K562 (cell line): ENCODE data around the gene ACTRT3. TPM values are rescaled to one million over a fixed set of nuclear protein-coding genes. Genes with fewer than 3 reads are reported as not detected.

ENCODE experiments used
- CEBPZ ChIP-seq: fragments of 150-350 bp; IDR thresholded peaks from 2 replicates; pipeline ENCODE4 v1.6.1; 2014; ENCODE audit warnings: low read depth, mild to moderate bottlenecking, low read length, borderline replicate concordance
- DDX20 ChIP-seq: fragments of 450-650 bp; IDR thresholded peaks from 2 replicates; pipeline ENCODE4 v1.6.1; 2016; ENCODE audit warnings: missing genetic modification characterization, low read depth, mild to moderate bottlenecking, missing compliant biosample characterization, moderate library complexity
- EP400 ChIP-seq: fragments of 450-650 bp; IDR thresholded peaks from 2 replicates; pipeline ENCODE4 v1.6.1; 2017; ENCODE audit warnings: antibody characterized with exemption, mild to moderate bottlenecking, moderate library complexity
- EZH2 ChIP-seq: IDR thresholded peaks from 2 replicates; pipeline ENCODE4 v1.6.1; 2012; ENCODE audit warnings: low read depth, mild to moderate bottlenecking, inconsistent platforms, low read length, borderline replicate concordance
- GABPA ChIP-seq: fragments of 200-800 bp; sonication (Bioruptor generic); conservative IDR thresholded peaks from 2 replicates; pipeline ENCODE4 v1.6.1; 2016; ENCODE audit warnings: low read depth, missing genetic modification characterization, missing compliant biosample characterization
- GTF3C2 ChIP-seq: IDR thresholded peaks from 3 replicates; pipeline ENCODE4 v1.6.1; 2011; ENCODE audit warnings: borderline replicate concordance, mild to moderate bottlenecking, moderate library complexity; ENCODE audit not compliant: insufficient read length; ENCODE audit errors: extremely low read depth
- HDAC1 ChIP-seq, 2 experiments: fragments of 450-650 bp; IDR thresholded peaks; 2 replicates each; pipeline ENCODE4 v1.6.1; 2016 to 2017; ENCODE audit warnings: inconsistent platforms in 1 of 2, mild to moderate bottlenecking in 1 of 2, moderate library complexity in 1 of 2
- KAT7 ChIP-seq: sonication (generic); formaldehyde crosslinking; IDR thresholded peaks from 2 replicates; pipeline ENCODE4 v1.8.0; 2022; ENCODE audit warnings: missing genetic modification reagents, mild to moderate bottlenecking, borderline replicate concordance
- KLF6 ChIP-seq: fragments of 250-450 bp; sonication (Bioruptor Pico); IDR thresholded peaks from 2 replicates; pipeline ENCODE4 v1.4.0; 2020; ENCODE audit warnings: mild to moderate bottlenecking, moderate library complexity, borderline replicate concordance
- MAZ ChIP-seq, 2 experiments: fragments of 450-650 bp in 1 of 2; sonication (generic) in 1 of 2; formaldehyde crosslinking; IDR thresholded peaks in 1 of 2; conservative IDR thresholded peaks in 1 of 2; 2 replicates each; pipeline versions ENCODE4 v1.4.0 to v1.5.0; 2020; ENCODE audit warnings: mild to moderate bottlenecking in 1 of 2, missing genetic modification reagents in 1 of 2
- OTX1 ChIP-seq: fragments of 450-650 bp; formaldehyde crosslinking; IDR thresholded peaks from 2 replicates; pipeline ENCODE4 v1.4.0; 2022; ENCODE audit warnings: mild to moderate bottlenecking
- PCBP1 ChIP-seq: fragments of 200-400 bp; formaldehyde crosslinking; IDR thresholded peaks from 2 replicates; pipeline ENCODE4 v1.6.1; 2018; ENCODE audit warnings: mild to moderate bottlenecking, low read depth, low read length; ENCODE audit not compliant: poor library complexity, severe bottlenecking
- PHB ChIP-seq: fragments of 250-450 bp; sonication (Bioruptor Pico); IDR thresholded peaks from 2 replicates; pipeline ENCODE4 v1.5.0; 2021
- PHF21A ChIP-seq: fragments of 450-650 bp; IDR thresholded peaks from 2 replicates; pipeline ENCODE4 v1.6.1; 2017; ENCODE audit warnings: low read depth, borderline replicate concordance
- POLR3A ChIP-seq: IDR thresholded peaks from 2 replicates; pipeline ENCODE4 v1.6.1; 2011; ENCODE audit warnings: borderline replicate concordance, mild to moderate bottlenecking, moderate library complexity; ENCODE audit not compliant: insufficient read length, insufficient read depth; ENCODE audit errors: extremely low read depth
- PTBP1 ChIP-seq: fragments of 200-400 bp; formaldehyde crosslinking; IDR thresholded peaks from 2 replicates; pipeline ENCODE4 v1.6.1; 2017; ENCODE audit warnings: low read depth, low read length
- SREBF1 ChIP-seq: fragments of 150-350 bp; IDR thresholded peaks from 2 replicates; pipeline ENCODE4 v1.6.1; 2014; ENCODE audit warnings: antibody characterized with exemption, low read depth, low read length, borderline replicate concordance
- ZNF175 ChIP-seq: fragments of 200-800 bp; sonication (Bioruptor generic); IDR thresholded peaks from 2 replicates; pipeline ENCODE4 v1.6.1; 2016; ENCODE audit warnings: low read depth, mild to moderate bottlenecking, missing genetic modification characterization, missing compliant biosample characterization
- ZNF586 ChIP-seq: fragments of 450-650 bp; formaldehyde crosslinking; conservative IDR thresholded peaks from 2 replicates; pipeline ENCODE4 v1.4.0; 2020; ENCODE audit warnings: mild to moderate bottlenecking, moderate library complexity
- ZNF764 ChIP-seq: fragments of 250-450 bp; sonication (Bioruptor Pico); IDR thresholded peaks from 2 replicates; pipeline ENCODE4 v1.4.0; 2020; ENCODE audit warnings: low read depth, mild to moderate bottlenecking, moderate library complexity
- polyA plus RNA-seq, 8 experiments: library from polyadenylated mRNA; depleted of rRNA in 4 of 8; stranded (reverse) in 5 of 8; unstranded in 3 of 8; fragments of >200 nt; fragmentation: Nextera tagmentation in 2 of 8; fragmentation: Illumina TruSeq in 1 of 8; extraction: Ambion mirVana in 2 of 8; extraction: Trizol in 1 of 8; gene quantifications; 2 replicates each; pipeline versions ENCODE4 v1.2.1 to v1.2.3, GENCODE V29; 2011 to 2014; ENCODE audit warnings: inconsistent platforms in 1 of 8, missing spikeins in 1 of 8
- total RNA-seq, 7 experiments: library from RNA; depleted of rRNA in 6 of 7; stranded (reverse); fragments of >200 nt in 6 of 7; fragmentation: Illumina TruSeq in 2 of 7; extraction: Trizol in 2 of 7; gene quantifications; 2 replicates each; pipeline versions ENCODE4 v1.2.1 to v1.2.3, GENCODE V29; 2011 to 2021; ENCODE audit warnings: low replicate concordance in 1 of 7

Gene ACTRT3
- total and polyA plus RNA-seq, 9 of the 15 experiments (the other 6 are each of a cell fraction or from before 2014, with no cell fraction given), result 0.06 to 0.11 (median 0.07) TPM; not detected in 5

- TF ChIP-seq ZNF175 (CRISPR knock-in tag), result 0 out of 2 replicates have a peak, but pooled peaks have one; percentile 37
- peak; percentile 74 for TF ChIP-seq GTF3C2
- TF ChIP-seq PCBP1, result no peak
- no peak for TF ChIP-seq PTBP1
- TF ChIP-seq KLF6 (CRISPR knock-in tag), result no peak
- TF ChIP-seq EP400, result peak; percentile 57; the same call in 1 of the 2 replicates
- TF ChIP-seq PHF21A, result no peak
- TF ChIP-seq KAT7, result no peak
- no peak for TF ChIP-seq EZH2
- no peak for TF ChIP-seq PHB (CRISPR knock-in tag)
- no peak for TF ChIP-seq OTX1 (CRISPR knock-in tag)
- TF ChIP-seq ZNF764 (CRISPR knock-in tag), result peak; percentile 75; the same call in 1 of the 2 replicates
- TF ChIP-seq ZNF586, result no peak
- no peak for TF ChIP-seq SREBF1
- peak; percentile 91 for TF ChIP-seq POLR3A
- TF ChIP-seq CEBPZ, result no peak
- no peak for TF ChIP-seq DDX20
- TF ChIP-seq MAZ (CRISPR knock-in tag; conservative IDR thresholded peaks at IDR 0.05 in 1 of 2, IDR thresholded peaks at IDR 0.05 in 1 of 2), result peak in 1 of 2 experiments; percentile 55; a peak in 2 of 4 replicates
- TF ChIP-seq HDAC1 (IDR thresholded peaks at IDR 0.05), result peak in 1 of 2 experiments; percentile 97; a peak in 2 of 4 replicates
- no peak for TF ChIP-seq GABPA (tag)
Measured at GRCh38 chr3:169771497-169772304, 2.3 kb upstream of the ACTRT3 start (continued).
